ENCODE results near the gene POU2F1. TPM values are rescaled to one million over a fixed set of nuclear protein-coding genes. Genes with fewer than 3 reads are reported as not detected.

POU2F1 gene
- total RNA-seq, 1 experiment from 2014 or later = 25.0 TPM

- intact Hi-C loops (cut with micrococcal nuclease; ENCODE audit: unreplicated experiment) = no loop called here
- H3K4me1 ChIP-seq (ENCODE audit: insufficient read depth, low read length, poor library complexity, severe bottlenecking) = peaks cover 17% of the 10 kb centered on the region
- no peak overlapping the region for H3K27ac ChIP-seq (ENCODE audit: low read depth, low read length, poor library complexity, severe bottlenecking)
- DNase-seq (ENCODE audit: low spot score) = no peak
- ChIA-PET POLR2A (ENCODE audit: low non-redundant PET) (no interaction called here), CTCF (no interaction called here)
- no peaks in the 10 kb centered on the region for H3K36me3 ChIP-seq (ENCODE audit: insufficient read depth, low read length, poor library complexity, severe bottlenecking)
- H3K9me3 ChIP-seq (ENCODE audit: low read depth, low read length, poor library complexity, severe bottlenecking) = no peaks in the 10 kb centered on the region
- TF ChIP-seq CTCF (conservative IDR thresholded peaks at IDR 0.05; ENCODE audit: low read depth, low read length) (no peak), EZH2 (IDR thresholded peaks at IDR 0.05; ENCODE audit: borderline replicate concordance, low read depth, low read length, poor library complexity, severe bottlenecking) (no peak)
- no peaks in the 10 kb centered on the region for H3K27me3 ChIP-seq (replicated peaks; ENCODE audit: insufficient read depth, low read depth, low read length, poor library complexity)
- no peak overlapping the region for H3K4me3 ChIP-seq (ENCODE audit: low read depth, low read length, poor library complexity, severe bottlenecking)
- no TSS peak for BruUV-seq (replicated peaks)
Observed at GRCh38 chr1:167426716-167427115, 206.0 kb downstream of the POU2F1 start.

DNA sequence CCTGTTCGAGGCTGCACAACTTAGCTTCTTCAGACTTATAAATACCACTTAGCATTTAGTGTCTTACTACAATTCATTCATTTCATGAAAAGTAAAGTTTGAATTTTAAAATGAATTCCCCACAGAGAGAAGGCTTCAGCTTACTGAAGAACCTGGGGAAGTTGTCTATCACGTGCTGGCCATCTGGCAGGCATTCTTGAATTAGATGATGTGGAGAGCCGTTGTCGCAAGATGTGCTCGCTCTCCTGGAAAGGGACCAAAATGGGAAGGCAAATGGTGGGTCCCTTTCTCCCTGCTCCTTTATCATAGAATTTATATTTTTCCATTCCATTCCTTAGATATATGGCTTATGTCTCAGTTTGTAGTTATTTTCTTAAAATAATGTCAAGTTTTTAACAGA lies 207.2 kb downstream of the POU2F1 start:
- no peak for DNase-seq (ENCODE audit: low spot score)
- POLR2A ChIA-PET (ENCODE audit: low non-redundant PET) = no interaction called here
- H3K4me1 ChIP-seq (ENCODE audit: insufficient read depth, low read length, poor library complexity, severe bottlenecking) = peaks cover 17% of the 10 kb centered on the region

DNA sequence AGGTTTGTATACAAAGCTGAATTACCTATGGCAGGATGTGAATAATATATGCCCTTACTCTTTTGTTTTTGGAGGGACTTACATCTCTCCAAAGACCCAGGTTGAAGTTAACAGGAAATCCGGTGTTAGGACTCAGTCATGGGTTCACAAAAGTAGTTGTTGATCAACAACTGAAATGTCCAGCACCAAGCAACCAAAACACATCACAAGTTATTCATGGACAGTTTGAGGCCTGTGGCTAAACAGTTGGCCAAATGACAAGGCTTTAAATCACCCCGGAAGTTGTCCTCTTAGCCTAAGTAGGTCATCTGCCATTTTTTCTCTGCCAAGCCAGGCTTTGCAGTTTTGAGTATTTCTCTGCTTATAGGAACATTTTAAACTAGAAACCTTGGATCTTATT lies 207.7 kb downstream of the POU2F1 start:
- H3K36me3 ChIP-seq (ENCODE audit: insufficient read depth, low read length, poor library complexity, severe bottlenecking) = no peaks in the 10 kb centered on the region
- BruUV-seq (replicated peaks) = no TSS peak
- intact Hi-C loops (cut with micrococcal nuclease; ENCODE audit: unreplicated experiment) = no loop called here
- ChIA-PET POLR2A (ENCODE audit: low non-redundant PET) (no interaction called here), CTCF (no interaction called here)
- no peak overlapping the region for H3K4me3 ChIP-seq (ENCODE audit: low read depth, low read length, poor library complexity, severe bottlenecking)
- no peaks in the 10 kb centered on the region for H3K9me3 ChIP-seq (ENCODE audit: low read depth, low read length, poor library complexity, severe bottlenecking)
- peaks cover 17% of the 10 kb centered on the region for H3K4me1 ChIP-seq (ENCODE audit: insufficient read depth, low read length, poor library complexity, severe bottlenecking)
- H3K27me3 ChIP-seq (replicated peaks; ENCODE audit: insufficient read depth, low read depth, low read length, poor library complexity) = no peaks in the 10 kb centered on the region
- TF ChIP-seq CTCF (conservative IDR thresholded peaks at IDR 0.05; ENCODE audit: low read depth, low read length) (no peak), EZH2 (IDR thresholded peaks at IDR 0.05; ENCODE audit: borderline replicate concordance, low read depth, low read length, poor library complexity, severe bottlenecking) (no peak)
- no peak for DNase-seq (ENCODE audit: low spot score)
- H3K27ac ChIP-seq (ENCODE audit: low read depth, low read length, poor library complexity, severe bottlenecking) = no peak overlapping the region

More for the DNA sequence above, 207.2 kb downstream of the POU2F1 start:
- no TSS peak for BruUV-seq (replicated peaks)
- H3K4me3 ChIP-seq (ENCODE audit: low read depth, low read length, poor library complexity, severe bottlenecking) = no peak overlapping the region
- no peaks in the 10 kb centered on the region for H3K36me3 ChIP-seq (ENCODE audit: insufficient read depth, low read length, poor library complexity, severe bottlenecking)
- intact Hi-C loops (cut with micrococcal nuclease; ENCODE audit: unreplicated experiment) = no loop called here
- no peaks in the 10 kb centered on the region for H3K9me3 ChIP-seq (ENCODE audit: low read depth, low read length, poor library complexity, severe bottlenecking)
- CTCF ChIA-PET = no interaction called here
- H3K27me3 ChIP-seq (replicated peaks; ENCODE audit: insufficient read depth, low read depth, low read length, poor library complexity) = no peaks in the 10 kb centered on the region
- H3K27ac ChIP-seq (ENCODE audit: low read depth, low read length, poor library complexity, severe bottlenecking) = no peak overlapping the region
- no peak for TF ChIP-seq EZH2 (IDR thresholded peaks at IDR 0.05; ENCODE audit: borderline replicate concordance, low read depth, low read length, poor library complexity, severe bottlenecking)
- TF ChIP-seq CTCF (conservative IDR thresholded peaks at IDR 0.05; ENCODE audit: low read depth, low read length) = no peak
